GM13977 (cell line): ENCODE measurements around the gene C4B.
"Not testable (repeated sequence)": the region's sequence is repeated elsewhere in the genome, so short reads cannot be mapped to it uniquely, and the experiment has no call there.

ENCODE experiments used
- DNase-seq: peaks from one replicate; pipeline ENCODE4 v3.0.0; 2012; ENCODE audit warnings: low spot score
- in situ Hi-C: fragments of 300-500 bp; cut with MboI; formaldehyde crosslinking; loops from one replicate; pipeline ENCODE4 v1.12.0; 2022; ENCODE audit warnings: low sequenced_read_pairs, low pct_unique_long_range_greater_than_20kb, mixed read lengths, inconsistent platforms; ENCODE audit not compliant: unreplicated experiment

C4B gene

GRCh38 chr6:32003301-32003700 lies 11.3 kb upstream of the C4B start:
- DNase-seq, in situ Hi-C loops: not testable (repeated sequence)

GRCh38 chr6:32004393-32004792 lies 10.2 kb upstream of the C4B start:
- DNase-seq, in situ Hi-C loops: not testable (repeated sequence)

GRCh38 chr6:32004864-32005537 lies 9.6 kb upstream of the C4B start:
- DNase-seq, in situ Hi-C loops: not testable (repeated sequence)

- DNase-seq, result not testable (repeated sequence)
These were observed 9.1 kb upstream of the C4B start for GRCh38 chr6:32005538-32005880.

GRCh38 chr6:32005991-32006529 lies 8.5 kb upstream of the C4B start:
- in situ Hi-C loops, result not testable (repeated sequence)
- peak; percentile 3 for DNase-seq

More at GRCh38 chr6:32005538-32005880, 9.1 kb upstream of the C4B start:
- in situ Hi-C loops, result not testable (repeated sequence)

GRCh38 chr6:32007086-32007485 lies 7.5 kb upstream of the C4B start:
- DNase-seq, in situ Hi-C loops: not testable (repeated sequence)

- DNase-seq, in situ Hi-C loops: not testable (repeated sequence)
These were observed 6.6 kb upstream of the C4B start for GRCh38 chr6:32008037-32008436.

GRCh38 chr6:32008616-32009015 lies 6.0 kb upstream of the C4B start:
- DNase-seq, in situ Hi-C loops: not testable (repeated sequence)

- DNase-seq, in situ Hi-C loops: not testable (repeated sequence)
These were observed 5.1 kb upstream of the C4B start for GRCh38 chr6:32009537-32009936.

- in situ Hi-C loops, DNase-seq: not testable (repeated sequence)
These were observed 3.6 kb upstream of the C4B start for GRCh38 chr6:32010856-32011530.

GRCh38 chr6:32012941-32013617 lies 1.5 kb upstream of the C4B start:
- DNase-seq, in situ Hi-C loops: not testable (repeated sequence)

- in situ Hi-C loops, DNase-seq: not testable (repeated sequence)
These were observed 857 bp upstream of the C4B start for GRCh38 chr6:32013738-32014137.

- in situ Hi-C loops, result not testable (repeated sequence)
These were observed 7.5 kb downstream of the C4B start for GRCh38 chr6:32022100-32022499.

GRCh38 chr6:32028631-32029030 lies 14.0 kb downstream of the C4B start:
- DNase-seq, in situ Hi-C loops: not testable (repeated sequence)

More at GRCh38 chr6:32022100-32022499, 7.5 kb downstream of the C4B start:
- DNase-seq, result not testable (repeated sequence)

GRCh38 chr6:32029553-32029952 lies 15.0 kb downstream of the C4B start:
- DNase-seq, in situ Hi-C loops: not testable (repeated sequence)

GRCh38 chr6:32035283-32036013 lies 20.9 kb downstream of the C4B start:
- DNase-seq, in situ Hi-C loops: not testable (repeated sequence)

- DNase-seq, in situ Hi-C loops: not testable (repeated sequence)
These were observed 22.5 kb downstream of the C4B start for GRCh38 chr6:32037136-32037535.
